OCI-LY3 (cell line): ENCODE data around the gene RAD23A.

ENCODE experiments used
- CTCF ChIP-seq: fragments of 200-600, 300-600 bp; sonication (generic); IDR thresholded peaks from 2 replicates; pipeline ENCODE4 v1.5.1; 2014; ENCODE audit warnings: antibody characterized with exemption, low read length, low read depth
- EZH2phosphoT487 ChIP-seq: fragments of 200-600 bp; shearing (Covaris generic); IDR thresholded peaks from 2 replicates; pipeline ENCODE4 v1.6.1; 2018; ENCODE audit warnings: antibody characterized with exemption, mixed run types, low read depth

- no peak for TF ChIP-seq CTCF
- TF ChIP-seq EZH2phosphoT487: no peak
These were observed 28.9 kb downstream of the RAD23A start for GRCh38 chr19:12974301-12975220.
